ENCODE results near the gene MAP3K2. TPM values are rescaled to one million over a fixed set of nuclear protein-coding genes. Genes with fewer than 3 reads are reported as not detected.
"Not testable (repeated sequence)": the region's sequence is repeated elsewhere in the genome, so short reads cannot be mapped to it uniquely, and the experiment has no call there.

The MAP3K2 gene
- total and polyA plus RNA-seq, 4 experiments from 2014 or later, result 42.5 to 87.2 (median 74.5) TPM

- no peaks in the 10 kb centered on the region for H3K27me3 Mint-ChIP-seq
- ChIA-PET CTCF (ENCODE audit: partially characterized antibody) (interaction anchor here (1.0 to 2.4 kb wide), 2 partner anchors 120 to 122 kb away, joined by 4 to 15 read pairs; no protein-coding TSS in a partner anchor), POLR2A (ENCODE audit: partially characterized antibody) (no interaction called here)
- Histone ChIP-seq H3K27ac (ENCODE audit: low read depth, low read length) (no peak overlapping the region), H3K9me3 (ENCODE audit: control insufficient read depth in 1 of 2, low read length in 2 of 2) (no peaks in the 10 kb centered on the region), H3K36me3 (ENCODE audit: insufficient read depth, low read length) (no peaks in the 10 kb centered on the region), H3K27me3 (ENCODE audit: insufficient read depth, low read length) (no peaks in the 10 kb centered on the region), H3K4me1 (ENCODE audit: insufficient read depth, low read length) (peaks cover 19% of the 10 kb centered on the region), H3K4me3 (ENCODE audit: low read length in 2 of 2) (no peak overlapping the region)
- H3K4me1 Mint-ChIP-seq, result peaks cover 38 to 70% (median 57%) of the 10 kb centered on the region in 4 donors
- H3K9me3 Mint-ChIP-seq, result no peaks in the 10 kb centered on the region
- intact Hi-C loops (cut with micrococcal nuclease), result no loop called here
- H3K27ac Mint-ChIP-seq, result peak overlapping the region in 1 of 7 donors; percentile 19
- H3K36me3 Mint-ChIP-seq, result no peaks in the 10 kb centered on the region
- H3K4me3 Mint-ChIP-seq, result no peak overlapping the region
- no peak for DNase-seq
Observed at GRCh38 chr2:127357591-127357990, 30.2 kb downstream of the MAP3K2 start.

- H3K27me3 ChIP-seq (ENCODE audit: insufficient read depth, low read length), result no peaks in the 10 kb centered on the region
- Mint-ChIP-seq H3K27ac (no peak overlapping the region), H3K4me3 (no peak overlapping the region), H3K4me1 (peaks cover 38 to 72% (median 59%) of the 10 kb centered on the region in 4 donors), H3K27me3 (no peaks in the 10 kb centered on the region), H3K9me3 (no peaks in the 10 kb centered on the region), H3K36me3 (no peaks in the 10 kb centered on the region)
- no peak for DNase-seq
- no peaks in the 10 kb centered on the region for H3K36me3 ChIP-seq (ENCODE audit: insufficient read depth, low read length)
- CTCF ChIA-PET (ENCODE audit: partially characterized antibody), result interaction anchor here (0.9 to 2.4 kb wide), 6 partner anchors 9 to 123 kb away, joined by 3 to 15 read pairs (median 4); no protein-coding TSS in a partner anchor
- no peaks in the 10 kb centered on the region for H3K9me3 ChIP-seq (ENCODE audit: control insufficient read depth in 1 of 2, low read length in 2 of 2)
- POLR2A ChIA-PET (ENCODE audit: partially characterized antibody), result no interaction called here
- no peak overlapping the region for H3K27ac ChIP-seq (ENCODE audit: low read depth, low read length)
- peaks cover 13% of the 10 kb centered on the region for H3K4me1 ChIP-seq (ENCODE audit: insufficient read depth, low read length)
- no peak overlapping the region for H3K4me3 ChIP-seq (ENCODE audit: low read length in 2 of 2)
- intact Hi-C loops (cut with micrococcal nuclease), result no loop called here
Observed at GRCh38 chr2:127356531-127356930, 31.2 kb downstream of the MAP3K2 start.

- no peaks in the 10 kb centered on the region for H3K27me3 ChIP-seq (ENCODE audit: insufficient read depth, low read length)
- H3K4me1 ChIP-seq (ENCODE audit: insufficient read depth, low read length), result peaks cover 16% of the 10 kb centered on the region
- H3K4me3 Mint-ChIP-seq, result no peak overlapping the region
- no peaks in the 10 kb centered on the region for H3K36me3 ChIP-seq (ENCODE audit: insufficient read depth, low read length)
- no peaks in the 10 kb centered on the region for H3K36me3 Mint-ChIP-seq
- no peaks in the 10 kb centered on the region for H3K27me3 Mint-ChIP-seq
- no peaks in the 10 kb centered on the region for H3K9me3 Mint-ChIP-seq
- H3K4me1 Mint-ChIP-seq, result peaks cover 39 to 78% (median 59%) of the 10 kb centered on the region in 4 donors
- H3K4me3 ChIP-seq (ENCODE audit: low read length in 2 of 2), result no peak overlapping the region
- peak; percentile 43 to 63 (median 48) for DNase-seq
- H3K27ac ChIP-seq (ENCODE audit: low read depth, low read length), result no peak overlapping the region
- peak overlapping the region in 1 of 7 donors; percentile 73 for H3K27ac Mint-ChIP-seq
- intact Hi-C loops (cut with micrococcal nuclease), result loop anchor here (1.0 kb wide), 2 partner anchors 61 to 124 kb away; no protein-coding TSS in a partner anchor
- no peaks in the 10 kb centered on the region for H3K9me3 ChIP-seq (ENCODE audit: control insufficient read depth in 1 of 2, low read length in 2 of 2)
- ChIA-PET CTCF (ENCODE audit: partially characterized antibody) (interaction anchor here (0.9 to 2.4 kb wide), 6 partner anchors 10 to 124 kb away, joined by 3 to 15 read pairs (median 4); no protein-coding TSS in a partner anchor), POLR2A (ENCODE audit: partially characterized antibody) (no interaction called here)
Observed at GRCh38 chr2:127355407-127356008, 32.3 kb downstream of the MAP3K2 start.

GRCh38 chr2:127353873-127354676 lies 33.7 kb downstream of the MAP3K2 start:
- POLR2A ChIA-PET (ENCODE audit: partially characterized antibody); H3K27ac ChIP-seq (ENCODE audit: low read depth, low read length); H3K9me3 ChIP-seq (ENCODE audit: control insufficient read depth in 1 of 2, low read length in 2 of 2); H3K9me3 Mint-ChIP-seq; H3K27me3 ChIP-seq (ENCODE audit: insufficient read depth, low read length); H3K27ac Mint-ChIP-seq; DNase-seq; intact Hi-C loops (cut with micrococcal nuclease); H3K4me3 Mint-ChIP-seq; H3K4me3 ChIP-seq (ENCODE audit: low read length in 2 of 2); H3K36me3 ChIP-seq (ENCODE audit: insufficient read depth, low read length); H3K27me3 Mint-ChIP-seq; H3K36me3 Mint-ChIP-seq: not testable (repeated sequence)
- peaks cover 29% of the 10 kb centered on the region for H3K4me1 ChIP-seq (ENCODE audit: insufficient read depth, low read length)
- CTCF ChIA-PET (ENCODE audit: partially characterized antibody), result interaction anchor here (1.0 kb wide), 1 partner anchor 126 kb away, joined by 5 read pairs; no protein-coding TSS in a partner anchor
- peaks cover 45 to 77% (median 59%) of the 10 kb centered on the region in 4 donors for H3K4me1 Mint-ChIP-seq

GRCh38 chr2:127353223-127353622 lies 34.6 kb downstream of the MAP3K2 start:
- H3K27ac Mint-ChIP-seq; H3K36me3 Mint-ChIP-seq; H3K4me3 ChIP-seq (ENCODE audit: low read length in 2 of 2); POLR2A ChIA-PET (ENCODE audit: partially characterized antibody); H3K27me3 Mint-ChIP-seq; H3K36me3 ChIP-seq (ENCODE audit: insufficient read depth, low read length); H3K9me3 ChIP-seq (ENCODE audit: control insufficient read depth in 1 of 2, low read length in 2 of 2); H3K27me3 ChIP-seq (ENCODE audit: insufficient read depth, low read length); H3K9me3 Mint-ChIP-seq; H3K4me3 Mint-ChIP-seq; intact Hi-C loops (cut with micrococcal nuclease); CTCF ChIA-PET (ENCODE audit: partially characterized antibody); H3K27ac ChIP-seq (ENCODE audit: low read depth, low read length); DNase-seq: not testable (repeated sequence)
- peaks cover 46 to 74% (median 61%) of the 10 kb centered on the region in 4 donors for H3K4me1 Mint-ChIP-seq
- peaks cover 36% of the 10 kb centered on the region for H3K4me1 ChIP-seq (ENCODE audit: insufficient read depth, low read length)

GRCh38 chr2:127351603-127352002 lies 36.2 kb downstream of the MAP3K2 start:
- H3K36me3 ChIP-seq (ENCODE audit: insufficient read depth, low read length), result no peaks in the 10 kb centered on the region
- intact Hi-C loops (cut with micrococcal nuclease), result no loop called here
- no peak overlapping the region for H3K4me3 ChIP-seq (ENCODE audit: low read length in 2 of 2)
- peak overlapping the region in 2 of 7 donors; percentile 8 to 48 for H3K27ac Mint-ChIP-seq
- H3K27me3 ChIP-seq (ENCODE audit: insufficient read depth, low read length), result no peaks in the 10 kb centered on the region
- H3K9me3 Mint-ChIP-seq, result no peaks in the 10 kb centered on the region
- ChIA-PET POLR2A (ENCODE audit: partially characterized antibody) (no interaction called here), CTCF (ENCODE audit: partially characterized antibody) (interaction anchor here (0.8 kb wide), 1 partner anchor 63 kb away, joined by 3 read pairs; no protein-coding TSS in a partner anchor)
- peaks cover 48% of the 10 kb centered on the region for H3K4me1 ChIP-seq (ENCODE audit: insufficient read depth, low read length)
- no peaks in the 10 kb centered on the region for H3K27me3 Mint-ChIP-seq
- peaks cover 47 to 75% (median 62%) of the 10 kb centered on the region in 4 donors for H3K4me1 Mint-ChIP-seq
- no peaks in the 10 kb centered on the region for H3K9me3 ChIP-seq (ENCODE audit: control insufficient read depth in 1 of 2, low read length in 2 of 2)
- H3K4me3 Mint-ChIP-seq, result peak overlapping the region in 1 of 8 donors; percentile 28
- DNase-seq, result no peak
- H3K27ac ChIP-seq (ENCODE audit: low read depth, low read length), result no peak overlapping the region
- no peaks in the 10 kb centered on the region for H3K36me3 Mint-ChIP-seq

GRCh38 chr2:127348426-127349000 lies 39.3 kb downstream of the MAP3K2 start:
- ChIA-PET POLR2A (ENCODE audit: partially characterized antibody) (no interaction called here), CTCF (ENCODE audit: partially characterized antibody) (interaction anchor here (2.5 kb wide), 1 partner anchor 67 kb away, joined by 14 read pairs; no protein-coding TSS in a partner anchor)
- H3K36me3 ChIP-seq (ENCODE audit: insufficient read depth, low read length), result no peaks in the 10 kb centered on the region
- H3K36me3 Mint-ChIP-seq, result peaks cover 3 to 6% of the 10 kb centered on the region in 2 donors
- H3K9me3 ChIP-seq (ENCODE audit: control insufficient read depth in 1 of 2, low read length in 2 of 2), result no peaks in the 10 kb centered on the region
- H3K9me3 Mint-ChIP-seq, result peaks cover 0 to 3% (median 0%) of the 10 kb centered on the region in 8 donors
- intact Hi-C loops (cut with micrococcal nuclease), result loop anchor here (10.0 kb wide), 1 partner anchor 296 kb away; the partner anchor contains the start of gene GPR17
- peak overlapping the region in 4 of 7 donors; percentile 0 to 58 (median 12) for H3K27ac Mint-ChIP-seq
- H3K27me3 Mint-ChIP-seq, result no peaks in the 10 kb centered on the region
- DNase-seq, result no peak
- peaks cover 41 to 81% (median 60%) of the 10 kb centered on the region in 4 donors for H3K4me1 Mint-ChIP-seq
- H3K27me3 ChIP-seq (ENCODE audit: insufficient read depth, low read length), result no peaks in the 10 kb centered on the region
- no peak overlapping the region for H3K4me3 ChIP-seq (ENCODE audit: low read length in 2 of 2)
- H3K4me3 Mint-ChIP-seq, result peak overlapping the region in 1 of 8 donors; percentile 6
- peaks cover 38% of the 10 kb centered on the region for H3K4me1 ChIP-seq (ENCODE audit: insufficient read depth, low read length)
- H3K27ac ChIP-seq (ENCODE audit: low read depth, low read length), result no peak overlapping the region

Data from CD4-positive, alpha-beta memory T cell (primary cell).